ENCODE measurements around the gene STRBP. TPM values are rescaled to one million over a fixed set of nuclear protein-coding genes. Genes with fewer than 3 reads are reported as not detected.
A peak's percentile ranks its signal among the peaks of the same experiment; 100 is the strongest.

The STRBP gene
- total RNA-seq, 1 experiment from 2014 or later = 74.0 TPM

DNA sequence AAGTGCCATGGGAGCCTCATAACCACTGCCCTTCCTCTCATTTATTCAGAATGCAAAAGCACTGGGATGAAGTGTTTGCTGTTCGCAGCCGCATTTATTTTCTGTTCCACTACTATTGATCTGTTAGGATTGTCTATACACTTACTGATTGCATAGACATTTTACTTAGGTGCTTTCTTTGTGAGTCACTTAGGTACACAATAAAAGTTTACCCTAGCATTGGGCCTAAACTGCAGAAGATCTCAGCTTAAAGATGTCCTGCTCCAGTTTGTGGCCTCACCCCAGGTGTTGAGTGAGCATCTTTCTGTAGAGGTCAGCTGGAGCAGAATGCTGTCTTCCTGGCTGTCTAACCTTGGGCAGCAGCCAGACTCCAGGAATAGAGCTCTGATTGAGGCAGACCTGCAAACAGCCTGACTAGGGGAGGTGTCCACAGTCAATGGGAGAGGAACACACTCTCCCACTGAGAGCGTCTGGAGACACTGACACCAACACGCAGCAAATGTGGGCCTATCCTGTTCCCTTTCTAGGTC, 181.0 kb downstream of the STRBP start:
- Histone ChIP-seq H2BK5ac (ENCODE audit: insufficient read length, low read length) (no peak overlapping the region), H3T11ph (ENCODE audit: low read length) (no peak overlapping the region), H3K14ac (ENCODE audit: insufficient read depth, low read length) (no peak overlapping the region), H4K8ac (replicated peaks; ENCODE audit: insufficient read length, low read depth, low read length) (no peak overlapping the region), H2BK120ac (ENCODE audit: low read depth, low read length, poor library complexity, severe bottlenecking) (no peak overlapping the region), H3K23me2 (ENCODE audit: insufficient read length, low read depth, low read length, poor library complexity, severe bottlenecking) (no peaks in the 10 kb centered on the region), H3K9me3 (ENCODE audit: control insufficient read depth, low read depth, low read length) (no peaks in the 10 kb centered on the region), H3K56ac (ENCODE audit: insufficient read length, low read depth, low read length) (no peak overlapping the region), H4K91ac (ENCODE audit: insufficient read length, low read depth, low read length) (no peak overlapping the region), H3K9ac (ENCODE audit: extremely low read depth, insufficient read length, low read length) (no peak overlapping the region), H3K27me3 (ENCODE audit: insufficient read depth, low read length) (no peaks in the 10 kb centered on the region), H3K18ac (ENCODE audit: insufficient read length, low read depth, low read length) (no peak overlapping the region), H4K20me1 (ENCODE audit: control insufficient read depth, insufficient read depth, insufficient read length) (no peaks in the 10 kb centered on the region), H3K4me2 (ENCODE audit: insufficient read depth, insufficient read length, low read length) (no peak overlapping the region), H3K79me2 (ENCODE audit: insufficient read depth, low read length) (no peaks in the 10 kb centered on the region), H3K27ac (ENCODE audit: insufficient read length, low read depth, low read length) (no peak overlapping the region), H3K4me1 (ENCODE audit: insufficient read depth, low read length) (peaks cover 5% of the 10 kb centered on the region; the same call in 1 of the 2 replicates), H2BK12ac (ENCODE audit: insufficient read length, low read depth, low read length) (no peak overlapping the region), H3K23ac (ENCODE audit: insufficient read length, low read depth, low read length) (no peak overlapping the region), H2BK15ac (ENCODE audit: low read depth, low read length) (no peak overlapping the region), H2AK5ac (ENCODE audit: insufficient read length, low read length) (no peak overlapping the region), H3K4ac (ENCODE audit: low read depth, low read length) (no peak overlapping the region), H2AFZ (ENCODE audit: low read length) (no peak overlapping the region), H4K5ac (ENCODE audit: insufficient read length, low read depth, low read length) (no peak overlapping the region), H3K79me1 (ENCODE audit: insufficient read depth, low read depth, low read length, poor library complexity, severe bottlenecking) (no peaks in the 10 kb centered on the region), H2BK20ac (ENCODE audit: low read depth, low read length, poor library complexity, severe bottlenecking) (no peak overlapping the region)
- no peaks in the 10 kb centered on the region for H3K27me3 Mint-ChIP-seq (ENCODE audit: low read depth)
- peaks cover 12 to 67% (median 56%) of the 10 kb centered on the region in 3 experiments; a peak in 6 of 7 replicates for H3K36me3 Mint-ChIP-seq (ENCODE audit: insufficient read depth in 1 of 3, low read depth in 3 of 3)
- no CpG with 5 or more reads among the region's 4 CpGs for WGBS (ENCODE audit: extremely low coverage, insufficient read length, low lambda C conversion rate)
- peaks cover 12 to 17% of the 10 kb centered on the region in 2 experiments for H3K4me1 Mint-ChIP-seq
- 0 out of 7 replicates have a peak overlapping the region, but pooled peaks of 1 of the 3 experiments have one; percentile 31 for H3K27ac Mint-ChIP-seq
- DNase-seq = no peak
- TF ChIP-seq, protein P1, sequence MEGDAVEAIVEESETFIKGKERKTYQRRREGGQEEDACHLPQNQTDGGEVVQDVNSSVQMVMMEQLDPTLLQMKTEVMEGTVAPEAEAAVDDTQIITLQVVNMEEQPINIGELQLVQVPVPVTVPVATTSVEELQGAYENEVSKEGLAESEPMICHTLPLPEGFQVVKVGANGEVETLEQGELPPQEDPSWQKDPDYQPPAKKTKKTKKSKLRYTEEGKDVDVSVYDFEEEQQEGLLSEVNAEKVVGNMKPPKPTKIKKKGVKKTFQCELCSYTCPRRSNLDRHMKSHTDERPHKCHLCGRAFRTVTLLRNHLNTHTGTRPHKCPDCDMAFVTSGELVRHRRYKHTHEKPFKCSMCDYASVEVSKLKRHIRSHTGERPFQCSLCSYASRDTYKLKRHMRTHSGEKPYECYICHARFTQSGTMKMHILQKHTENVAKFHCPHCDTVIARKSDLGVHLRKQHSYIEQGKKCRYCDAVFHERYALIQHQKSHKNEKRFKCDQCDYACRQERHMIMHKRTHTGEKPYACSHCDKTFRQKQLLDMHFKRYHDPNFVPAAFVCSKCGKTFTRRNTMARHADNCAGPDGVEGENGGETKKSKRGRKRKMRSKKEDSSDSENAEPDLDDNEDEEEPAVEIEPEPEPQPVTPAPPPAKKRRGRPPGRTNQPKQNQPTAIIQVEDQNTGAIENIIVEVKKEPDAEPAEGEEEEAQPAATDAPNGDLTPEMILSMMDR (conservative IDR thresholded peaks at IDR 0.05) = no peak
- H3K9me3 Mint-ChIP-seq = no peaks in the 10 kb centered on the region
- H3K4me3 Mint-ChIP-seq = no peak overlapping the region
